Body of pancreas (tissue), 4 donors: ENCODE data around the gene CTLA4.

ENCODE experiments used
- CTCF ChIP-seq, 7 experiments: fragments of 450-650 bp in 4 of 7; fragments of 200-600 bp in 3 of 7; sonication (generic) in 3 of 7; IDR thresholded peaks; one replicate each; pipeline ENCODE4 v1.5.1; 2016 to 2019; ENCODE audit warnings: antibody characterized with exemption in 7 of 7
- POLR2A ChIP-seq, 3 donors: fragments of 450-650 bp; IDR thresholded peaks; one replicate each; pipeline ENCODE4 v1.6.1; 2016; ENCODE audit warnings: antibody characterized with exemption in 3 of 3, mild to moderate bottlenecking in 2 of 3

GRCh38 chr2:203822240-203822639, 45.3 kb upstream of the CTLA4 start:
- no peak for TF ChIP-seq CTCF (IDR thresholded peaks at IDR 0.05)
- no peak for TF ChIP-seq POLR2A (IDR thresholded peaks at IDR 0.05)
